Left lung (tissue), 10 donors: ENCODE results near the gene POTEC. TPM values are rescaled to one million over a fixed set of nuclear protein-coding genes. Genes with fewer than 3 reads are reported as not detected.
"Not testable (repeated sequence)": the region's sequence is repeated elsewhere in the genome, so short reads cannot be mapped to it uniquely, and the experiment has no call there.

Experiments used
- ATAC-seq: fragments of 200-7000 bp; cut with Tn5 transposase; one replicate; pipeline ENCODE4 v1.9.1; 2020; ENCODE audit warnings: moderate library complexity
- DNase-seq, 4 donors: peaks; one replicate each; pipeline ENCODE4 v3.0.0-alpha.2; 2013 to 2020
- H3K27ac ChIP-seq, 2 donors: fragments of 200-600 bp; sonication (generic) in 1 of 2; one replicate each; pipeline versions ENCODE4 v1.5.0 to v1.8.0; 2020 to 2021
- H3K27me3 ChIP-seq, 2 donors: fragments of 200-600 bp; sonication (generic) in 1 of 2; one replicate each; pipeline versions ENCODE4 v1.5.0 to v1.8.0; 2020 to 2021
- H3K36me3 ChIP-seq, 2 donors: fragments of 200-600 bp; sonication (generic) in 1 of 2; one replicate each; pipeline versions ENCODE4 v1.5.0 to v1.8.0; 2020 to 2021
- H3K4me1 ChIP-seq, 2 donors: fragments of 200-600 bp; one replicate each; pipeline ENCODE4 v1.8.0; 2021
- H3K4me3 ChIP-seq, 2 donors: fragments of 200-600 bp; sonication (generic) in 1 of 2; one replicate each; pipeline versions ENCODE4 v1.5.0 to v1.8.0; 2020 to 2021; ENCODE audit warnings: mild to moderate bottlenecking in 1 of 2
- H3K9me3 ChIP-seq, 2 donors: fragments of 200-600 bp; sonication (generic) in 1 of 2; one replicate each; pipeline versions ENCODE4 v1.5.0 to v1.8.0; 2020 to 2021
- intact Hi-C, 2 donors: fragments of 100-400 bp; cut with DNase I; formaldehyde crosslinking; loops; one replicate each; pipeline versions ENCODE4 v1.11.2 to v1.14.2; 2022
- polyA plus RNA-seq, 6 donors: library from polyadenylated mRNA; unstranded; fragments of 120-200 nt; gene quantifications; one replicate each; pipeline ENCODE4 v1.2.1, GENCODE V29; 2013; ENCODE audit not compliant: insufficient read length in 6 of 6
- total RNA-seq, 2 donors: library from RNA; stranded (reverse); fragmentation: NEBNext Ultra II Directional; extraction: Animal tissue kit (Norgen Biotek cat#: 25700); gene quantifications; one replicate each; pipeline ENCODE4 v1.2.1, GENCODE V29; 2021
- donor health status: DM: no; HTN: yes; CAD: no.
- donor health status: DM: no; HTN: no; CAD: no.

The POTEC gene
- total and polyA plus RNA-seq, 8 donors: 0.03 to 0.06 (median 0.04) TPM; not detected in 4

- ATAC-seq, intact Hi-C loops: not testable (repeated sequence)
- peak in 1 of 4 donors; percentile 53 for DNase-seq
Observed at GRCh38 chr18:14474752-14475151, 68.6 kb downstream of the POTEC start.

GRCh38 chr18:14474007-14474720, 69.2 kb downstream of the POTEC start:
- ATAC-seq, H3K4me1 ChIP-seq, intact Hi-C loops, H3K36me3 ChIP-seq, H3K9me3 ChIP-seq, H3K4me3 ChIP-seq, H3K27ac ChIP-seq, H3K27me3 ChIP-seq: not testable (repeated sequence)
- DNase-seq: peak in 1 of 4 donors; percentile 69

More at GRCh38 chr18:14474752-14475151, 68.6 kb downstream of the POTEC start:
- not testable (repeated sequence) for H3K36me3 ChIP-seq, H3K4me1 ChIP-seq, H3K4me3 ChIP-seq, H3K9me3 ChIP-seq, H3K27me3 ChIP-seq, H3K27ac ChIP-seq

GRCh38 chr18:14473250-14474006, 70.0 kb downstream of the POTEC start:
- ATAC-seq, H3K27ac ChIP-seq, H3K4me1 ChIP-seq, H3K27me3 ChIP-seq, H3K36me3 ChIP-seq, H3K4me3 ChIP-seq, H3K9me3 ChIP-seq, intact Hi-C loops: not testable (repeated sequence)
- DNase-seq: peak in 1 of 4 donors; percentile 50

- DNase-seq, H3K27ac ChIP-seq, intact Hi-C loops, ATAC-seq, H3K9me3 ChIP-seq, H3K4me1 ChIP-seq, H3K4me3 ChIP-seq, H3K36me3 ChIP-seq, H3K27me3 ChIP-seq: not testable (repeated sequence)
Observed at GRCh38 chr18:14471286-14471685, 72.1 kb downstream of the POTEC start.

- DNase-seq, intact Hi-C loops, H3K9me3 ChIP-seq, H3K27ac ChIP-seq, H3K4me3 ChIP-seq, ATAC-seq, H3K36me3 ChIP-seq, H3K4me1 ChIP-seq, H3K27me3 ChIP-seq: not testable (repeated sequence)
Observed at GRCh38 chr18:14470446-14470845, 73.0 kb downstream of the POTEC start.

- H3K4me3 ChIP-seq, H3K9me3 ChIP-seq, H3K36me3 ChIP-seq, H3K27ac ChIP-seq, H3K27me3 ChIP-seq, DNase-seq, ATAC-seq, H3K4me1 ChIP-seq, intact Hi-C loops: not testable (repeated sequence)
Observed at GRCh38 chr18:14470046-14470445, 73.4 kb downstream of the POTEC start.

- intact Hi-C loops: not testable (repeated sequence)
Observed at GRCh38 chr18:14465989-14466388, 77.4 kb downstream of the POTEC start.

More at GRCh38 chr18:14465989-14466388, 77.4 kb downstream of the POTEC start:
- H3K4me3 ChIP-seq, H3K9me3 ChIP-seq, H3K27ac ChIP-seq, DNase-seq, H3K27me3 ChIP-seq, H3K4me1 ChIP-seq, ATAC-seq, H3K36me3 ChIP-seq: not testable (repeated sequence)

Other genes starting within 250 kb of the POTEC start
- gene ANKRD30B, start 204.6 kb upstream of the POTEC start, total RNA-seq: not detected
- under 1 TPM in 2 of 6 donors, not detected in 4; 0.06 to 0.23 TPM for gene ANKRD30B, start 204.6 kb upstream of the POTEC start, polyA plus RNA-seq